GM12878 (cell line): ENCODE measurements around the gene AIG1. TPM values are rescaled to one million over a fixed set of nuclear protein-coding genes. Genes with fewer than 3 reads are reported as not detected.

Source experiments
- ATAC-seq: fragments of 200-7000 bp; cut with Tn5 transposase; 3 replicates; pipeline ENCODE4 v1.9.1; 2020; ENCODE audit warnings: mild to moderate bottlenecking, moderate library complexity
- BruUV-seq: library from RNA; stranded (reverse); fragments of 400-500 nt; replicated peaks from 2 replicates; lab custom pipeline; 2021; lab: Mats Ljungman, UMichigan
- CTCF ChIA-PET: fragments of 300-600 bp; sonication (Branson Sonifier 250); formaldehyde crosslinking; extraction: SDS; loops from one replicate; lab custom pipeline; 2021; ENCODE audit warnings: inconsistent platforms; lab: Yijun Ruan, JAX
- POLR2A ChIA-PET: fragments of 350-600 bp; formaldehyde crosslinking; extraction: SDS; loops from one replicate; lab custom pipeline; 2021; ENCODE audit warnings: inconsistent platforms; lab: Charles Lee
- RAD21 ChIA-PET: fragments of 300-600 bp; sonication (Branson Sonifier 250); formaldehyde crosslinking; loops from one replicate; lab custom pipeline; 2023; ENCODE audit warnings: antibody characterized with exemption; ENCODE audit not compliant: unreplicated experiment; lab: Charles Lee
- SMC1A ChIA-PET: fragments of 300-600 bp; sonication (Branson Sonifier 250); formaldehyde crosslinking; loops from one replicate; lab custom pipeline; 2023; ENCODE audit not compliant: unreplicated experiment, uncharacterized antibody; lab: Charles Lee
- DNase-seq: peaks from one replicate; pipeline ENCODE4 v3.0.0-alpha.2; 2011; ENCODE audit warnings: low read depth, low spot score
- FAIRE-seq: peaks from 3 replicates; lab custom pipeline; 2011; peaks lifted over from hg19 to GRCh38; lab: Jason Lieb, UNC
- H2AFZ ChIP-seq: 2 replicates; pipeline ENCODE4 v1.6.0; 2011; ENCODE audit warnings: low read depth, low read length, control low read depth; ENCODE audit not compliant: control insufficient read depth
- H3K27ac ChIP-seq: 2 replicates; pipeline ENCODE4 v1.5.1; 2011; ENCODE audit warnings: control low read depth; ENCODE audit not compliant: control insufficient read depth, insufficient read depth
- H3K27me3 ChIP-seq, 2 experiments: replicated peaks in 1 of 2; 2 replicates each; pipeline versions ENCODE4 v1.6.0 to v1.6.1; 2011; ENCODE audit warnings: low read length in 1 of 2; ENCODE audit not compliant: control insufficient read depth in 2 of 2, insufficient read depth in 2 of 2
- H3K36me3 ChIP-seq, 2 experiments: 2 replicates each; pipeline ENCODE4 v1.5.1; 2011; ENCODE audit warnings: low read length in 1 of 2; ENCODE audit not compliant: control insufficient read depth in 2 of 2, insufficient read depth in 2 of 2
- H3K4me1 ChIP-seq: 2 replicates; pipeline ENCODE4 v1.6.1; 2011; ENCODE audit warnings: mild to moderate bottlenecking, low read length, moderate library complexity, mixed read lengths; ENCODE audit not compliant: control insufficient read depth, insufficient read depth
- H3K4me2 ChIP-seq: 2 replicates; pipeline ENCODE4 v1.6.0; 2011; ENCODE audit warnings: control low read depth; ENCODE audit not compliant: control insufficient read depth, insufficient read depth
- H3K4me3 ChIP-seq: fragments of 200-600 bp; sonication (generic); 2 replicates; pipeline ENCODE4 v1.5.1; 2016
- H3K79me2 ChIP-seq: 2 replicates; pipeline ENCODE4 v1.6.0; 2011; ENCODE audit warnings: low read length; ENCODE audit not compliant: control insufficient read depth, insufficient read depth
- H3K9ac ChIP-seq: 2 replicates; pipeline ENCODE4 v1.8.0; 2011; ENCODE audit warnings: low read length, control low read depth, mixed read lengths; ENCODE audit not compliant: control insufficient read depth, insufficient read depth
- H3K9me3 ChIP-seq: replicated peaks from 3 replicates; pipeline ENCODE4 v1.5.1; 2011; ENCODE audit warnings: mild to moderate bottlenecking, low read length; ENCODE audit not compliant: control insufficient read depth, insufficient read depth
- H4K20me1 ChIP-seq: 2 replicates; pipeline ENCODE4 v1.6.0; 2011; ENCODE audit not compliant: control insufficient read depth, insufficient read depth
- ATF3 ChIP-seq: IDR thresholded peaks from 2 replicates; pipeline ENCODE4 v1.6.1; 2011; ENCODE audit warnings: low read depth, mild to moderate bottlenecking, low read length, moderate library complexity, borderline replicate concordance; ENCODE audit errors: extremely low read depth
- EGR1 ChIP-seq, 2 experiments: IDR thresholded peaks; 1 replicate in 1 of 2; 2 replicates in 1 of 2; pipeline ENCODE4 v1.6.1; 2011 to 2012; ENCODE audit warnings: low read depth in 2 of 2, low read length in 2 of 2, borderline replicate concordance in 1 of 2, mild to moderate bottlenecking in 1 of 2, moderate library complexity in 1 of 2
- ETV6 ChIP-seq, 2 experiments: fragments of 450-650 bp in 1 of 2; IDR thresholded peaks in 1 of 2; conservative IDR thresholded peaks in 1 of 2; 2 replicates each; pipeline ENCODE4 v1.6.1; 2014; ENCODE audit warnings: antibody characterized with exemption in 1 of 2, borderline replicate concordance in 1 of 2, low read depth in 1 of 2, mild to moderate bottlenecking in 1 of 2, moderate library complexity in 1 of 2
- IKZF1 ChIP-seq: fragments of 450-650 bp; conservative IDR thresholded peaks from 2 replicates; pipeline ENCODE4 v1.6.1; 2017; ENCODE audit warnings: antibody characterized with exemption, mild to moderate bottlenecking
- KAT2A ChIP-seq: conservative IDR thresholded peaks from 2 replicates; pipeline ENCODE4 v1.6.1; 2011; ENCODE audit warnings: low read depth, low read length; ENCODE audit not compliant: control insufficient read depth
- KLF5 ChIP-seq: fragments of 450-650 bp; IDR thresholded peaks from 2 replicates; pipeline ENCODE4 v1.6.1; 2014; ENCODE audit warnings: mild to moderate bottlenecking; ENCODE audit not compliant: partially characterized antibody
- SPI1 ChIP-seq: IDR thresholded peaks from 2 replicates; pipeline ENCODE4 v1.6.1; 2011; ENCODE audit warnings: low read depth, mild to moderate bottlenecking, low read length, moderate library complexity, borderline replicate concordance; ENCODE audit not compliant: insufficient read depth
- SREBF1 ChIP-seq: IDR thresholded peaks from 2 replicates; pipeline ENCODE4 v1.6.1; 2012; ENCODE audit warnings: mild to moderate bottlenecking, low read length
- SRF ChIP-seq, 2 experiments: IDR thresholded peaks; 2 replicates each; pipeline ENCODE4 v1.6.1; 2011; ENCODE audit warnings: low read depth in 2 of 2, low read length in 2 of 2, mild to moderate bottlenecking in 1 of 2, moderate library complexity in 1 of 2
- TBL1XR1 ChIP-seq: IDR thresholded peaks from 2 replicates; pipeline ENCODE4 v1.6.1; 2012; ENCODE audit warnings: low read depth, low read length, improper control_type of control experiment
- ZBTB4 ChIP-seq: fragments of 450-650 bp; formaldehyde crosslinking; IDR thresholded peaks from 2 replicates; pipeline ENCODE4 v1.4.0; 2022; ENCODE audit warnings: mild to moderate bottlenecking, moderate library complexity
- ZNF207 ChIP-seq: fragments of 450-650 bp; IDR thresholded peaks from 2 replicates; pipeline ENCODE4 v1.6.1; 2014; ENCODE audit warnings: antibody characterized with exemption, mild to moderate bottlenecking, borderline replicate concordance
- ZNF687 ChIP-seq: fragments of 450-650 bp; IDR thresholded peaks from 2 replicates; pipeline ENCODE4 v1.6.1; 2017; ENCODE audit warnings: mild to moderate bottlenecking, moderate library complexity
- WGBS: methylation state at CpG from one replicate; pipeline ENCODE4 v1.1.6; 2016; ENCODE audit warnings: low lambda C conversion rate; ENCODE audit not compliant: insufficient replicate concordance, insufficient coverage; ENCODE audit errors: missing lambda C conversion rate; 5-methylcytosine and 5-hydroxymethylcytosine counted together
- in situ Hi-C: fragments of 300-500 bp; cut with MboI; formaldehyde crosslinking; loops from 9 replicates; pipeline ENCODE4 v1.14.3; 2018; ENCODE audit warnings: mixed read lengths
- intact Hi-C: fragments of 100-400 bp; cut with micrococcal nuclease; formaldehyde crosslinking; loops from one replicate; pipeline ENCODE4 v1.14.2; 2022; ENCODE audit not compliant: unreplicated experiment
- polyA plus RNA-seq, 11 experiments: library from polyadenylated mRNA; depleted of rRNA in 4 of 11; unstranded in 6 of 11; stranded (reverse) in 5 of 11; fragments of >200 nt; fragmentation: Nextera tagmentation in 4 of 11; fragmentation: Illumina TruSeq in 1 of 11; extraction: Ambion mirVana in 4 of 11; extraction: Trizol in 1 of 11; gene quantifications; 1 replicate in 1 of 11; 2 replicates in 10 of 11; pipeline versions ENCODE4 v1.2.1 to v1.2.3, GENCODE V29; 2011 to 2016; ENCODE audit warnings: inconsistent platforms in 2 of 11, missing spikeins in 2 of 11, low read depth in 1 of 11
- total RNA-seq, 4 experiments: library from RNA; depleted of rRNA in 3 of 4; stranded (reverse); fragments of >200 nt in 3 of 4; fragmentation: Illumina TruSeq in 1 of 4; extraction: Trizol in 1 of 4; gene quantifications; 2 replicates each; pipeline versions ENCODE4 v1.2.1 to v1.2.3, GENCODE V29; 2013 to 2021

The AIG1 gene
- total and polyA plus RNA-seq, 10 of the 15 experiments (the other 5 are each of a cell fraction or from before 2014, with no cell fraction given), result 27.0 to 74.5 (median 36.4) TPM

GRCh38 chr6:143253586-143253985 is 192.9 kb downstream of the AIG1 start:
- no peak for FAIRE-seq
- SMC1A ChIA-PET, result no interaction called here
- WGBS, result 38% methylated on average over 4 of the region's 4 CpGs
- TF ChIP-seq ATF3 (no peak), KAT2A (no peak), EGR1 (IDR thresholded peaks at IDR 0.05; ENCODE audit: borderline replicate concordance in 1 of 2, low read depth in 2 of 2, low read length in 2 of 2) (no peak), SPI1 (no peak), ZNF207 (no peak), ZNF687 (no peak), KLF5 (no peak), SREBF1 (no peak), TBL1XR1 (no peak), IKZF1 (no peak), ETV6 (conservative IDR thresholded peaks at IDR 0.05 in 1 of 2, IDR thresholded peaks at IDR 0.05 in 1 of 2; ENCODE audit: borderline replicate concordance in 1 of 2, low read depth in 1 of 2) (no peak), ZBTB4 (CRISPR knock-in tag) (no peak), SRF (IDR thresholded peaks at IDR 0.05; ENCODE audit: low read depth in 2 of 2, low read length in 2 of 2) (no peak)

More at GRCh38 chr6:143253586-143253985, 192.9 kb downstream of the AIG1 start:
- CTCF ChIA-PET, result interaction anchor here (1.2 kb wide), 1 partner anchor 15 kb away, joined by 3 read pairs; no protein-coding TSS in a partner anchor
- POLR2A ChIA-PET, result no interaction called here
- H3K9me3 ChIP-seq, result no peaks in the 10 kb centered on the region
- H3K4me2 ChIP-seq, result no peak overlapping the region
- H3K27ac ChIP-seq, result no peak overlapping the region
- no peaks in the 10 kb centered on the region for H3K36me3 ChIP-seq
- no peak overlapping the region for H2AFZ ChIP-seq
- H3K9ac ChIP-seq, result no peak overlapping the region
- ATAC-seq (no peak), DNase-seq (no peak)
- no peaks in the 10 kb centered on the region for H4K20me1 ChIP-seq
- intact Hi-C loops, result no loop called here
- no peaks in the 10 kb centered on the region for H3K4me1 ChIP-seq
- H3K79me2 ChIP-seq, result no peaks in the 10 kb centered on the region
- no peaks in the 10 kb centered on the region for H3K27me3 ChIP-seq
- in situ Hi-C loops, result no loop called here
- RAD21 ChIA-PET, result no interaction called here
- no peak overlapping the region for H3K4me3 ChIP-seq
- BruUV-seq, result no TSS peak
